NCI-H1417 treated with DMSO at 0.1 percent for 48 hours (cell line): ENCODE data around the gene EHD2.
"Not testable (repeated sequence)": the region's sequence is repeated elsewhere in the genome, so short reads cannot be mapped to it uniquely, and the experiment has no call there.

Experiments used
- DNase-seq: peaks from one replicate; lab custom pipeline; 2025; lab: John Stamatoyannopoulos, UW

EHD2 gene

GRCh38 chr19:47716270-47716937, 3.2 kb downstream of the EHD2 start:
- no peak for DNase-seq

DNA sequence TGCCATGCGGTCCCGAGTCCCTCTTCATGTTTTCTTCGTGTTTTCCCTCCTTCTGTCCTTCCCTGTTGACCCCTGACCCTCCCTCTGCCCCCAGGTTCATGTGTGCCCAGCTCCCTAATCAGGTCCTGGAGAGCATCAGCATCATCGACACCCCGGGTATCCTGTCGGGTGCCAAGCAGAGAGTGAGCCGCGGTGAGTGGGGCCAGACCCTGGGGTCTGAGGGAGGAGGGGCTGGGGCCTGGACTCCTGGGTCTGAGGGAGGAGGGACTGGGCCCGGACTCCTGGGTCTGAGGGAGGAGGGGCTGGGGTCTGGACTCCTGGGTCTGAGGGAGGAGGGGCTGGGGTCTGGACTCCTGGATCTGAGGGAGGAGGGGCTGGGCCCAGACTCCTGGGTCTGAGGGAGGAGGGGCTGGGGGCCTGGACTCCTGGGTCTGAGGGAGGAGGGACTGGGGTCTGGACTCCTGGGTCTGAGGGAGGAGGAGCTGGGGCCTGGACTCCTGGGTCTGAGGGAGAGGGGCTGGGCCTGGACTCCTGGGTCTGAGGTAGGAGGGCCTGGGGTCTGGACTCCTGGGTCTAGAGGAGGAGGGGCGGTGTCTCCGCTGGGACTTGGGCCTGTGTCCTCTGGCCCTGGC, 5.3 kb downstream of the EHD2 start:
- DNase-seq: not testable (repeated sequence)

- DNase-seq: no peak
Measured at GRCh38 chr19:47719047-47719859, 6.0 kb downstream of the EHD2 start.

DNA sequence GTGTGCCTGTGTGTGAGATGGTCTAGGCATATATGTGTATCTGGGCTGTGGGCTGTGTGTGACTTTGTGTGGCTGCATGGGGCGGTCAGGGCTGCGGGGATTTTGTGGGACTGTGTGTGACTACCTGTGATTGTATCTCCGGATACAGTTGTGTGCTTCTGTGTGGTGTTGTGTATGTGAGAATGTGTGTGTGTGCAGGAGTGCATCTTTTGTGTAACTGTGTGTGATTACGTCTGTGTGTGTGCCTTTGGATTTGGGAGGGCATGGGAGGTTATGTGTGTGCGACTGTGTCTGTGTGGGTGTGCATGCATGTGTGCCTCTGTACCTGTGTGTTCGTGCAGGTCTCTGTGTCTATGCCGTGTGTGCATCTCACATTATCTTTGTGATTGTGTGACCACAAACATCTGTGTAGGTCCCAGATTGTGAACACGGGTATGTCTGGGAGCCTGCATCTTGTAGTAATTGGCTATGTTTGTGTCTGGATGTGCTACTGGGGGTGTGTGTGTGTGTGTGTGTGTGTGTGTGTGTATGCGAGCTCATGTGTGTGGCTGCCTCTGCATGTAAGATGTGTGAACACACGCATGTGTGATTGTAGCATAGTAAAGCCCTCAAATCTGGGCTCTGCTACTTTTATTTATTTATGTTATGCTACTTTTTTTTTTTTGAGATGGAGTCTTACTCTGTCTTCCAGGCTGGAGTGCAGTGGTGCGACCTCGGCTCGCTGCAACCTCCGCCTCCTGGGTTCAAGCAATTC, 7.6 kb downstream of the EHD2 start:
- no peak for DNase-seq

- DNase-seq: no peak
Measured at GRCh38 chr19:47723581-47723940, 10.3 kb downstream of the EHD2 start.

DNA sequence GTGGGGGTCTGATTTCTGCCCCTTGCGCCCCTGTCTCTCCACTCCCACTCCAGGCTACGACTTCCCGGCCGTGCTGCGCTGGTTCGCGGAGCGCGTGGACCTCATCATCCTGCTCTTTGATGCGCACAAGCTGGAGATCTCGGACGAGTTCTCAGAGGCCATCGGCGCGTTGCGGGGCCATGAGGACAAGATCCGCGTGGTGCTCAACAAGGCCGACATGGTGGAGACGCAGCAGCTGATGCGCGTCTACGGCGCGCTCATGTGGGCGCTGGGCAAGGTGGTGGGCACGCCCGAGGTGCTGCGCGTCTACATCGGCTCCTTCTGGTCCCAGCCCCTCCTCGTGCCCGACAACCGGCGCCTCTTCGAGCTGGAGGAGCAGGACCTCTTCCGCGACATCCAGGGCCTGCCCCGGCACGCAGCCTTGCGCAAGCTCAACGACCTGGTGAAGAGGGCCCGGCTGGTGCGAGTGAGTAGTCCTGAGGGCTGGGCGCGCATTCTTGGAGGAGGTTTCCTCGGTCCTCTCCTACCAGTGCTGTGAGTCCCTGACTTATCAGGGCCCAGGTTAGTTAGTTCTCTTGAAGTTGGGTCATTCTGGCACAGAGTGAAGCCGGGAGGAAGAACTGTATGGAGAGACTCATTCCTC, 12.7 kb downstream of the EHD2 start:
- DNase-seq: no peak

GRCh38 chr19:47726467-47726866, 13.2 kb downstream of the EHD2 start:
- DNase-seq: no peak

- DNase-seq: not testable (repeated sequence)
Measured at GRCh38 chr19:47728295-47728694, 15.1 kb downstream of the EHD2 start.

DNA sequence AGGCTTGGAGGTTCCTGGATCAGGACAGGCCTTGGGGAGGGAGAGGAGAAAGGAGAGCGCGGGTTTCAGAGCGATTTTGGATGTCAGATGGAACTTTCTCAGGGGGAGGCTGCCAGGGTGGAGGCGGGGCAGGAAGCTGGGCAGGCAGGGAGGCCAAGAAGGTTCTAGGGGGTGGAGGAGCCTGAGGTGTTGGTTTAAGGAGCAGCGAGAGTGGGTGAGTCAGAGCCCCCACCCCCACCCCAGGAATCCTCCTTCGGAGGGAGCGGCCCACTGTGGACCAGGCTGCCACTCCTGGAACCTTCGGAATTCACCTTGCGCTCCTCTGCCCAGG, 16.2 kb downstream of the EHD2 start:
- no peak for DNase-seq

DNA sequence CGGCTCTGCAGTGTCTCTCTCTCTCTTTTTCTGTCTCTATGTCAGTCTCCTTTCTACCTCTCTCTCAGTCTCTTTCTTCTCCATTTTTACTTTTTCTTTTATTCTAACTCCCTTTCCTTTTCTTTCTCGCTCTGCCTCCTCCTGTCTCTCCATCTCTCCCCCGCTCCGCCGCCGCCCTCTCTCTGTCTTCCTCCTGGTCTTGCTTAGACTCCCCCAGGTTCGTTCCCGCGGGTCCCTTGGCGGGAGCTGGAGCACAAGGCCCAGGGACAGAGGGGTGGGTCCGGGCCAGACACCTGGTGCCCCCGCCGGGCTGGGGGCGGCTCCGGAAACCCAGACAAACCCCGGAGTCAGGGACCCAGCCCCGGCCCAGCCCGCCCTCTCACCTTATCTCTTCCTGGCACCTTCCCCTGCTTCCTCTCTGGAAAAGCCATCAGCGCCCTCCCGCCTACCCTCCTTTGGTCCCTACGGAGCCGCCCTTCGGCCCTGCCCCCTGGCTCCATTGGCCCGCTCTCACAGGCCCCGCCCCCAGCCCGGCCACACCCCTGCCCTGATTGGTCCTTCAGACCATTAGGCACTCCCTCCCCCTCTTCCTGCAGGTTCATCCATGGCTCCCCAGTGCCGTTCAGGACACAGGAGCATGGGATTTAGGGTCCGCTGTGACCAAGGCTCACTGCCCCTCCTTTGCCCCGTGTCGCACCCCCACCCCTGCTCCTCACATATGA, 16.7 kb downstream of the EHD2 start:
- no peak for DNase-seq

DNA sequence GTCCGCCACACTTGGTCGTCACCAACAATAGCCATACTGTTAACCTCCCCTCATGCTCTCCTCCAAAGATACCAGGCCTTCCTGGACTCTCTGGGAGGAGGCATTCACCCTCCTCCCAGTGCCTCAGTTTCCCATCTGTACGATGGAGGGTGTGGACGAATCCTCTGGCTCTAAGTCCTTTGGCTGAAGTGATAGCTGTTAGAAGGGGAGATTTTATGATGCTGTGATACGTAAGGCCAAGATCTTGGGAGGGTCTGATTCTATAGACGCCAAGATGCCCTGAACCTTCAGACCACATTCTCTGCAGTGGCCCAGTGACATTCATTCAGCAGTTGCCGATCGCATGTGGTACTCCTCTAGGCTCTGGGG, 17.3 kb downstream of the EHD2 start:
- DNase-seq: no peak

DNA sequence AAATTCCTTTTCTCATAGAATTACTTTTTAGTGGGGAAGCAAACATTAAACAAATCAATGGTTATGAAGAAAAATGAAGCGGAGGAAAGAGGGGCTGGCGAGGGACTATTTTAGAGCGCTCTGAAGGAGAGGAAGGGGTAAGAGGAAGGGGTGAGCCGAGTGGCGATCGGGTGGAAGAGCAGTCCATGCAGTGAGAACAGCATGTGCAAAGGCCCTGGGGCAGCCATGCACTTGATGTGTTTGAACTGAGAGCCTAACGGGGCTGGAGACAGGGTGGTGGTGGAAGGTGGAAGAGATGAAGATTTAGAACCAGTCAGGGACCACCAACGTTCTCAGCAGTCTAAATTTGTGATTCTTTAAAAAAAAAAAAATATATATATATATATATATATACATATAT, 17.7 kb downstream of the EHD2 start:
- no peak for DNase-seq

DNA sequence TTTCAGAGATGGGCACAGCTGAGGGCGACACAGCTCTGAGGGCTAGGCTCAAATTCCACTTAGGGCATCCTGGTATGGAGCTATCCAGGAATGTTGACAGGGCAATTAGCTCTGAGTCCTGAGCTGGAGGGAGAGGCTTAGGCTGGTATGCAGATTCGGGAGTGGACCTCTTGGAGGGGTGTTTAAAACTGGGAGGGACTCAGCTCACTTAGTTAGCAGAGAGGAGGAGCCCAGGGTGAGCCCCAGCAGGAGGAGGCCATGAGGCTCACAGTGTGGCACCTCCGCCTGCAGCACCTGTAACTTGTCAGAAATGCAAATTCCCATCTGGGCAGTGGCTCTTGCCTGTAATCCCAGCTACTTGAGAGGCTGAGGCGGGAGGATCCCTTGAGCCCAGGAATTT, 21.9 kb downstream of the EHD2 start:
- no peak for DNase-seq

GRCh38 chr19:47740866-47741519, 27.8 kb downstream of the EHD2 start:
- DNase-seq: no peak

DNA sequence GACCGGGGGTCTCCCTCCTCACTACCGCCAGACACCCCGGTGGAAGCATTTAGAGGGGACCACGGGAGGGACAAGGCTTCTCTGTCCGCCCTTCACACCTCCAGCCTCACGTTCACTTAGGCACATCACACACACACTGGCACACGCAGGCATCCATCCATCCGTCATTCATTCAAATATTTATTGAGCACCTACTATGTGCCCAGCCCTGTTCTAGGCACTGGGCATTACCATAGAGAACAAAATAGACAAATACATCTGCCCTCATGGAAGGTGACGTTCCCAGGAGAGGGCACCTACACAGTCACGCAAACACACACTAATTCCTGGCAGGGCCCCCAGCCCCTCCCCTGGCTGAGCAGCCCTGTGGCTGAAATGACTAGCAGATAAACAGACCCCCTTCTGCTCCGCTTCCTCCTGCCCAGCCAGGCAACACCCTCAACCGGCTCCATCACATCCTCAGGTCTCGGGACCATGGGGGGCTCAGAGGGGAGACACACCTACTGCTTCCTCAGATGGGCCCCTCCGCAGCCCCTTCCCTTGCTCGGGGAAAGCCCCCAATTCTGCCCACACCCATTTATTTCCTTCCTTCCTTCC, 28.4 kb downstream of the EHD2 start:
- no peak for DNase-seq

DNA sequence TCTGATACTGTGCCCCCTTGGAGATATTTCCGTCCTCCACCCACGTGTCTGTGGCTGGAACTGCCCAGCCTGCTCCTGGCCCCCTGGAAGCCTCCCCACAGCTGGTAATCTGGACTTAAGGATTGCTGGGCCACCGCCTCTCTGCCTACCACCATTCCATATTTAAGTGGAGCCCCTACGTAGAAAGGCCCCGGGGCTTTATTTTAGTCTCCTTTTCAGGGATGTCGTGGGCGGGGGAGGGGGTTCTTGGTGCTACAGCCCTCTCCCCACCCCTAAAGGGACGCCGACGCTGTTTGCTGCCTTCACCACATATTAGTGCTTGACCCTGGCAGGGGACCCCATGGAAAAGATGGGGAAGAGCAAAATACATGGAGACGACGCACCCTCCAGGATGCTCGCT, 29.4 kb downstream of the EHD2 start:
- DNase-seq: no peak

GRCh38 chr19:47745010-47745901, 32.0 kb downstream of the EHD2 start, which contains the start of gene NOP53:
Gene NOP53 (plus strand): TSS chr19:47745546. CDS start chr19:47745560, 14 bp downstream.
- peak; percentile 69 for DNase-seq

DNA sequence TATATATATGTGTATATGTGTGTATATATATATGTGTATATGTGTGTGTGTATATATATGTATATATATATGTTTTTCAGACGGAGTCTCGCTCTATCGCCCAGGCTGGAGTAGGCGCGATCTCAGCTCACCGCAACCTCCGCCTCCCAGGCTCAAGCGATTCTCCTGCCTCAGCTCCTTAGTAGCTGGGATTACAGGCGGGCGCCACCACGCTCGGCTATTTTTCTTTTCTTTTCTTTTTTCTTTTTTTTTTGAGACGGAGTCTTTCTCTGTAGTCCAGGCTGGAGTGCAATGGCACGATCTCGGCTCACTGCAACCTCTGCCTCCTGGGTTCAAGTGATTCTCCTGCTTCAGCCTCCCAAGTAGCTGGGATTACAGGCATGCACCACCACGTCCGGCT, 32.9 kb downstream of the EHD2 start:
- not testable (repeated sequence) for DNase-seq

GRCh38 chr19:47749326-47749725, 36.1 kb downstream of the EHD2 start:
- no peak for DNase-seq
